CD8-positive, alpha-beta memory T cell (primary cell): Measurements from ENCODE around the gene INPP5A. TPM values are rescaled to one million over a fixed set of nuclear protein-coding genes. Genes with fewer than 3 reads are reported as not detected.
A peak's percentile ranks its signal among the peaks of the same experiment; 100 is the strongest.

Experiments used
- CTCF ChIA-PET: fragments of 350-600 bp; sonication (Branson Sonifier 250); formaldehyde crosslinking; loops from one replicate; lab custom pipeline; 2021; ENCODE audit warnings: antibody characterized with exemption; lab: Charles Lee
- POLR2A ChIA-PET: fragments of 350-600 bp; sonication (Branson Sonifier 250); formaldehyde crosslinking; loops from one replicate; lab custom pipeline; 2021; ENCODE audit warnings: antibody characterized with exemption; lab: Charles Lee
- DNase-seq, 5 donors: peaks; one replicate each; pipeline versions ENCODE4 v3.0.0 to v3.0.0-alpha.2; 2020 to 2022; ENCODE audit warnings: mixed read lengths in 1 of 5
- H3K27ac ChIP-seq: one replicate; pipeline ENCODE4 v1.7.0; 2013; ENCODE audit warnings: low read depth, mild to moderate bottlenecking, low read length, moderate library complexity
- H3K27me3 ChIP-seq: 2 replicates; pipeline ENCODE4 v1.7.0; 2013; ENCODE audit warnings: low read length, mild to moderate bottlenecking; ENCODE audit not compliant: insufficient read depth, poor library complexity, severe bottlenecking
- H3K36me3 ChIP-seq: 2 replicates; pipeline ENCODE4 v1.7.0; 2013; ENCODE audit warnings: mild to moderate bottlenecking, low read length, moderate library complexity; ENCODE audit not compliant: insufficient read depth
- H3K4me1 ChIP-seq: 2 replicates; pipeline ENCODE4 v1.7.0; 2013; ENCODE audit warnings: mild to moderate bottlenecking, low read length, moderate library complexity; ENCODE audit not compliant: insufficient read depth
- H3K4me3 ChIP-seq: 2 replicates; pipeline ENCODE4 v1.7.0; 2013; ENCODE audit warnings: mild to moderate bottlenecking, low read length
- H3K9me3 ChIP-seq: 2 replicates; pipeline ENCODE4 v1.7.0; 2013; ENCODE audit warnings: mild to moderate bottlenecking, low read length
- H3K27ac Mint-ChIP-seq, 8 donors: one replicate each; pipeline ENCODE4 v1.8.0; 2020 to 2021; ENCODE audit warnings: mixed read lengths in 8 of 8, mild to moderate bottlenecking in 6 of 8, inconsistent platforms in 3 of 8, moderate library complexity in 3 of 8
- H3K27me3 Mint-ChIP-seq, 2 donors: one replicate each; pipeline ENCODE4 v1.8.0; 2020 to 2021; ENCODE audit warnings: mixed read lengths in 2 of 2, mild to moderate bottlenecking in 1 of 2, moderate library complexity in 1 of 2
- H3K36me3 Mint-ChIP-seq, 3 donors: one replicate each; pipeline ENCODE4 v1.8.0; 2020 to 2021; ENCODE audit warnings: mixed read lengths in 3 of 3, inconsistent platforms in 1 of 3, mild to moderate bottlenecking in 1 of 3
- H3K4me1 Mint-ChIP-seq, 3 donors: one replicate each; pipeline ENCODE4 v1.8.0; 2020 to 2021; ENCODE audit warnings: mixed read lengths in 3 of 3, inconsistent platforms in 1 of 3, mild to moderate bottlenecking in 1 of 3
- H3K4me3 Mint-ChIP-seq, 7 donors: one replicate each; pipeline ENCODE4 v1.8.0; 2020 to 2021; ENCODE audit warnings: mixed read lengths in 7 of 7, mild to moderate bottlenecking in 6 of 7, moderate library complexity in 4 of 7, inconsistent platforms in 2 of 7
- H3K9me3 Mint-ChIP-seq, 5 donors: one replicate each; pipeline ENCODE4 v1.8.0; 2020 to 2022; ENCODE audit warnings: mixed read lengths in 5 of 5, mild to moderate bottlenecking in 3 of 5, moderate library complexity in 2 of 5, inconsistent platforms in 1 of 5
- polyA plus RNA-seq: library from polyadenylated mRNA; unstranded; fragments of 300-500 nt; fragmentation: Illumina TruSeq; gene quantifications from one replicate; pipeline ENCODE4 v1.2.3, GENCODE V29; 2021
- total RNA-seq, 2 experiments: library from RNA; stranded (reverse); gene quantifications; one replicate each; pipeline ENCODE4 v1.2.3, GENCODE V29; 2021

The INPP5A gene
- total and polyA plus RNA-seq, 3 experiments from 2014 or later: 1.1 to 6.1 (median 4.8) TPM

DNA sequence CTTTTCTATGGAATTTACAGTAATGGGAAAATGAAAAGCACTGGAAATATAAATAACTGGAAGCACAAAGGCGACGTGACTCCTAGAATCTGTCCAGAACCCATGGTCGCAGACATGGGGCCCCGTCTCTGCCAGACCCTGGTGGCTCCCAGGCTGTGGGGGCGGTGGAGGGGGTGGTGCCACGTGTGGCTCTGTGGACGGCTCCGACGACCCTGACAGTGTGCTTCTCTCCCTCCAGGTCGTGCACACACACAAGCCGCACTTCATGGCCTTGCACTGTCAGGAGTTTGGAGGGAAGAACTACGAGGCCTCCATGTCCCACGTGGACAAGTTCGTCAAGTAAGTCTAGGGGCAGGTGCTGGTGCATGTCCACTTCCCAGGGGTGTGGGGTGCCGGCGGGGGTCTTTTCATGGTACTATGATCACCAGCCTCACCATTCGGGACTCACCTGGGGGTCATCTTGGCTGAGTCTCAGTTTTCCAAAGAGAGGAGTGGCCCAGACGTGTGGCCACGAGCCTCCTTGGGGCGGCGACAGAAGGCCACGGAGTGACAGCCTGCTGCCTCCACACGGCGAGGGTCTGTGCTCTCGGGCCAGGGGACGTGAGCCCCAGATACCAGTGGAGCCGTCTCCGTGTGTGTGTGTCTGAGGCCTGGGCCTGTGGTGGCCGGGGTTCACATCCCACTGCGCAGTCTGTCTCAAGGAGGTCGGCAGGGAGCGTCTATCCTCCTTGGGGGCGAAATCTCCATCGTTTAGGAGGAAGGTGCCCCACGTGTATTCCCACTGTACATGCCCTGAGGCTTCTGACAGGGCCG is 108.2 kb downstream of the INPP5A start:
- H3K27me3 Mint-ChIP-seq: peaks cover 0 to 1% of the 10 kb centered on the region in 2 donors
- Histone ChIP-seq H3K27ac (no peak overlapping the region), H3K9me3 (no peaks in the 10 kb centered on the region), H3K27me3 (no peaks in the 10 kb centered on the region), H3K4me1 (no peaks in the 10 kb centered on the region), H3K4me3 (no peak overlapping the region), H3K36me3 (no peaks in the 10 kb centered on the region)
- peaks cover 0 to 17% (median 5%) of the 10 kb centered on the region in 3 donors for H3K36me3 Mint-ChIP-seq
- POLR2A ChIA-PET: no interaction called here
- no peak overlapping the region for H3K27ac Mint-ChIP-seq
- H3K4me1 Mint-ChIP-seq: peaks cover 0 to 6% (median 0%) of the 10 kb centered on the region in 3 donors
- H3K4me3 Mint-ChIP-seq: no peak overlapping the region
- CTCF ChIA-PET: no interaction called here
- DNase-seq: no peak
- no peaks in the 10 kb centered on the region for H3K9me3 Mint-ChIP-seq

DNA sequence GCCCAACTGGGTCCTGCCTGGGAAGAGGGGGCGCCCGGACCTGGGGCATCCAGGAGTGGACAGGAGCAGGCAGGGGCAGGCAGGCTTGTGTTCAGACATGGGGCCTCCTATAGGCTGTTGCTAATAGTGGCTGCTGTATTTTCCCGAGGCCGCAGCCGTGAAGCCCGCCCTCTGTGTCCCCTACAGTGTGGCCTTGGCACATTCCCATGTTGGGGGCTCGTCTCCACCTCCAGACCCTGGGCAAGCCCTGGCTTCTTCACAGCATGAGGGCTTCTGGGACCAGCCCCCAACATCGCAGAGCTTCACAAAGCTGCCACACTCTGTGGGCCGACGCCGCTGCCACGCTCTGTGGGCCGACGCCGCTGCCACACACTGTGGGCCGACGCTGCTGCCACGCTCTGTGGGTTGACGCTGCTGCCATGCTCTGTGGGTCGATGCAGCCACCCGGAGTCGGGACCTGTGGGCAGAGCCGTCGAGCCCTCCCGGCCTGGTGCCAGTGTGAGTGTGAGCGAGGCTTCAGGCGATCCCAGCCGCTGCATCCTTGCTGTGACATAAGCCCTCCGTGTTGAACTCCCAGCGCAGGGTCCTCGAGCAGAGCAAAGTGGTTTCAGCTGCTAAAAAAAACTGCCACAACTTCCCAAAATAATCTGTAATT is 109.0 kb downstream of the INPP5A start:
- Mint-ChIP-seq H3K27ac (no peak overlapping the region), H3K36me3 (peaks cover 0 to 19% (median 5%) of the 10 kb centered on the region in 3 donors), H3K4me3 (no peak overlapping the region), H3K27me3 (peaks cover 0 to 1% of the 10 kb centered on the region in 2 donors), H3K4me1 (peaks cover 0 to under 1% (median 0%) of the 10 kb centered on the region in 3 donors), H3K9me3 (no peaks in the 10 kb centered on the region)
- ChIA-PET POLR2A (no interaction called here), CTCF (no interaction called here)
- no peaks in the 10 kb centered on the region for H3K36me3 ChIP-seq
- no peak for DNase-seq
- no peaks in the 10 kb centered on the region for H3K27me3 ChIP-seq
- no peak overlapping the region for H3K27ac ChIP-seq
- H3K4me1 ChIP-seq: no peaks in the 10 kb centered on the region
- no peak overlapping the region for H3K4me3 ChIP-seq
- no peaks in the 10 kb centered on the region for H3K9me3 ChIP-seq

DNA sequence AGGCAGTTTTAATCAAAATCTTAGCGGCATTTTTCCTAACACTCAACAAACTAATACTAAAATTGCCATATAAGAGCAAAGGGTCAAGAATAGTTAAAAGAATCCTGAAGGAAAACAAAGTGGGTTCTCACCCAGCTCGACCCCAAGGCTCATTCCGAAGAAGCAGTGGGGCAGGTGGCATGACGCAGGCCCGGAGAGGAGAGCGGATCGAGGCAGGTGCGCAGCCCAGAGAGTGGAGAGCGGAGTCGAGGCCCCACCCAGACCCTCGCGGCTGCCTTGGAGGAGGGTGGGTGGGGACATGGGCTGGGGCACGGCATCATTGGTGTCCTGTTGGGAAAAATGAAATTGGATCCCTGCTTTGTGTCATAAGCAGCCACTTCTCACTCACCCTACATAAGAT is 109.8 kb downstream of the INPP5A start:
- DNase-seq: no peak
- Histone ChIP-seq H3K4me3 (no peak overlapping the region), H3K4me1 (no peaks in the 10 kb centered on the region), H3K27me3 (no peaks in the 10 kb centered on the region), H3K27ac (no peak overlapping the region), H3K36me3 (no peaks in the 10 kb centered on the region), H3K9me3 (no peaks in the 10 kb centered on the region)
- peaks cover 0 to 26% (median 10%) of the 10 kb centered on the region in 3 donors for H3K36me3 Mint-ChIP-seq
- H3K4me3 Mint-ChIP-seq: no peak overlapping the region
- ChIA-PET CTCF (no interaction called here), POLR2A (no interaction called here)
- H3K27ac Mint-ChIP-seq: no peak overlapping the region
- no peaks in the 10 kb centered on the region for H3K4me1 Mint-ChIP-seq
- H3K27me3 Mint-ChIP-seq: no peaks in the 10 kb centered on the region
- no peaks in the 10 kb centered on the region for H3K9me3 Mint-ChIP-seq

DNA sequence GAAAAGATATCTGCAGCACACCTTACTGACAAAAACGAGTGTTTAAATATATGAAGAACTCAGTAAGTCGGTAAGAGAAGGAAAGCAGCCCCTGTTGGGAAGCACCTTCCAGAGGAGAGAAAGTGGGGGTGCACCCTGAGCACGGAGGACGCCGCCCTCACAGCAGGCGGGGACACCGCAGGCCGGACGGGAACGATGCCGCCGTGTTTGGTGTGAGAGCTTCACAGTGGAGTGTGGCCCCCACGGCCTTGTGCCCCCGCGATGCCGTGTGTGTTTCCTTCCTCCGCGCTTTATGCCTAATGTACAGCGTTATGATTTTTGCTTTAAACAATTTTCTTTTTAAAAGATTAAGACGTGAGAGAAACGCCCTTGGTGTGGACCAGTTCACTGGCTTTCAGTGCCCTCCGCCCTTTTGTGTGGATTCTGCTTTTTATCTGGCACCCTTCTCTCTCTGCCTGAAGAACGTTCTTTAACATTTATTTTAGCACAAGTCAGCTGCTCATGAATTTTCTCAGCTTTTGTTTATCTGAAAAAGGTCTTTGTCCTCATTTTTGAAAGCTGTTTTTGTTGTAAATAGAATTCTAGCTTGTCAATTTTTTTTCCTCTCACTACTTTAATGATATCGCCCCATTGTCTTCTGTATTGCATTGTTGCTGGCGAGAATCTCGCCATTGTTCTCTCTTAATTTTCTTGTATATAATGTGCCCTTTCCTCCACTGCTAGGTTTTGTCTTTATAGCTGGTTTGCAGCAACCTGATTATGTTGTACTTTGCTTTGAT is 110.7 kb downstream of the INPP5A start:
- no peaks in the 10 kb centered on the region for H3K4me1 ChIP-seq
- Mint-ChIP-seq H3K36me3 (peaks cover 0 to 30% (median 12%) of the 10 kb centered on the region in 3 donors), H3K27ac (no peak overlapping the region), H3K27me3 (peaks cover 0 to 1% of the 10 kb centered on the region in 2 donors), H3K4me3 (no peak overlapping the region), H3K4me1 (no peaks in the 10 kb centered on the region), H3K9me3 (no peaks in the 10 kb centered on the region)
- no peak for DNase-seq
- H3K27me3 ChIP-seq: no peaks in the 10 kb centered on the region
- H3K27ac ChIP-seq: no peak overlapping the region
- no peak overlapping the region for H3K4me3 ChIP-seq
- ChIA-PET POLR2A (no interaction called here), CTCF (no interaction called here)
- H3K9me3 ChIP-seq: no peaks in the 10 kb centered on the region
- H3K36me3 ChIP-seq: no peaks in the 10 kb centered on the region

DNA sequence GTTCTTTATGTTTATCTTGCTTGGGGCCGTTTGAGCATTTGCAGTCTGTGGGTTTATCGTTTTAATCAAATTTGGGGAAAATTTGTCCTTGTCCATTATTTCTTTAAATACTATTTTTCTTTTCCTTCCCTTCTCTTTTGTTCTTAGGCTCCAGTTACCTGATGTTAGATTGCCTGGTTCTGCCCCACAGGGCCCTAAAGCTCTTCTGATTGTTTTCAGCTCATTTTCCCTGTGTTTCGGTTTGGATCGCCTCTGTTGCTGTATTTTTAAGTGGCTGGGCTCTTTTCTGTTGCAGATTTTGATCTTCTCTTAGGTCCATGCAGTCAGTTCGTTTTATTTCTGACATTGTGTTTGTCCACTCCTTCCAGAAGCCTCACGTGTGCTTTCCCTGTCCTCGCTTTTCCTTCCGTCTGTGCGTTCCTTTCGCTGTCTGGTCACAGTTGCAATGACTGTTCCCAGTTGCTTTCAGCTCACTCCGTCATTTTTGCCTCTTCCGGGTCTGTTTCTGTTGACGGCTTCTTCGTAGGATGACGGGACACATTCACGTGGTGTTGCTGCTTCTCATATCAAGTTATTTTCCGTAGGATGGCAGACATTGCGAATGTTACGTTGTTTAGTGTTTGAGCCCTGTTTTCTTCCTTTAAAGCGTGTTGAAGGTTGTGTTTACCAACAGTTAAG is 111.4 kb downstream of the INPP5A start:
- Mint-ChIP-seq H3K4me3 (no peak overlapping the region), H3K36me3 (peaks cover 0 to 31% (median 12%) of the 10 kb centered on the region in 3 donors), H3K27ac (peak overlapping the region in 1 of 8 donors; percentile 93), H3K4me1 (no peaks in the 10 kb centered on the region), H3K9me3 (no peaks in the 10 kb centered on the region), H3K27me3 (peaks cover 0 to 1% of the 10 kb centered on the region in 2 donors)
- POLR2A ChIA-PET: no interaction called here
- Histone ChIP-seq H3K27me3 (no peaks in the 10 kb centered on the region), H3K9me3 (no peaks in the 10 kb centered on the region), H3K36me3 (no peaks in the 10 kb centered on the region), H3K27ac (no peak overlapping the region), H3K4me1 (no peaks in the 10 kb centered on the region), H3K4me3 (no peak overlapping the region)
- CTCF ChIA-PET: no interaction called here
- DNase-seq: no peak

DNA sequence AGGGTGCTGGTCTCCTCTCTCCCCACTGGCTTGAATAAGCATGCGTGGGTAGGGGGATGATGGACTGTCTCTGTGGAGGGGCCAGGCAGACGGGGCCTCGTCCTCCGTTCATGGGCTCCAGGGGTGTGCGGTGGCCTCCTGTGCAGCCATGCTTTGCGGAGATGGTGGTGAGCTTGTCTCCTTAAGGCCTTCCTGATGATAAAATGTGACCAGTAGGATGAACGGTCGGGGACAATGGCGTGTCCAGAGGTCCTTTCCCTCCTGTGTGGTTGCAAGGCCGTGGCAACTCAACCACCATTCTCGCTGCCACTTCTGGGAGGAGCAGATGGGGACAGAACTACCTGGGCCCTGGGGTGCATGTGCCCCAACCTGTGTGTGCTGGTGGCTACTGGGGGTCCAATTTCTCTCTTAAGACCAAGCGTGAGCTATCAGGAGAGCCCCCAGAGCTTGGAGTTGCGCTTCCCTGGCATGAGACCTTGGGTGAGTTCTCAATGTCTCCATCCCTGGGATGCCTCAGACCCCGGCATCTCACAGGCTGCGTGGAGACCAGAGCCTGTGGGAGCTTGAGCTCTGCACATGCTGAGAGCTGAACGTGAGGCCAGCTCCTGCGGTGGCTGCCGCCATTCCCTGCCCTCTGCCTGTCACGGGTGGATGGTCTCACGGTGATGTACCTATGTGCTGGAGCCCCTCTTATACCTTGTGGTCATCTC is 112.2 kb downstream of the INPP5A start:
- H3K9me3 ChIP-seq: no peaks in the 10 kb centered on the region
- no peak overlapping the region for H3K27ac Mint-ChIP-seq
- peaks cover 0 to 33% (median 15%) of the 10 kb centered on the region in 3 donors for H3K36me3 Mint-ChIP-seq
- no peak overlapping the region for H3K4me3 ChIP-seq
- ChIA-PET POLR2A (no interaction called here), CTCF (no interaction called here)
- H3K27ac ChIP-seq: no peak overlapping the region
- no peaks in the 10 kb centered on the region for H3K9me3 Mint-ChIP-seq
- no peaks in the 10 kb centered on the region for H3K27me3 ChIP-seq
- DNase-seq: no peak
- peaks cover 0 to 1% of the 10 kb centered on the region in 2 donors for H3K27me3 Mint-ChIP-seq
- H3K4me3 Mint-ChIP-seq: no peak overlapping the region
- H3K4me1 Mint-ChIP-seq: peaks cover 2 to 4% (median 3%) of the 10 kb centered on the region in 3 donors
- no peaks in the 10 kb centered on the region for H3K36me3 ChIP-seq
- H3K4me1 ChIP-seq: no peaks in the 10 kb centered on the region

DNA sequence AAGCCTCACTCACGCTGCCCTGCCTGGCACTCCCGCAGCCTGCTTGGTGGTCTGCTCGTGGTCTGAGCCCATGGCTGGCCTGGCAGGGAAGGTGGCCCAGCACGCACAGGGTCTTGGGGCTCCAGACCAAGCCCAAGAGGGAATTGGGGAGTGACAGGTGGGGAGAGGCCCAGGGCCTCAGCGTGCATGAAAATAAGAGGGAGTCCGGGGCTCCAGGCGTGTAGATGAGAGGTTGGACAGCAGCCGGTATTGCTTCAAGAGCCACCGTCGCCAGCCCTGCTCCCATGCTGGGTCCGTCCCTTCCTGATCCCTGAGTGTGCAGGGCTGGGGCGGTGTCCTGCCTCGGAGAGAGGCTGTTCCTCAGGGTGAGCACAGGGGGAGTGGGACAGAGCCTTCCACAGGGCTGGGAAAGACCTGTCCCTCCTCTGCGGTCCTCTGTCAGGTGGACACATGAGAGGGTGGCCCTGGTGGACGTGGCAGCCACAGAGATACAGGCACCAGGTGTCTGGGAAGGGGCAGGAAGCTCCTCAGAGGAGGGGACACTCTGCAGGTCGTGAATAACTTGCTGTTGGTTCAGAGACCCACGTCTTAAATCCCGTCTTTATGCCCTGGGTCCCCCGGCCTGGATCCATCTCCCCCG is 113.1 kb downstream of the INPP5A start:
- ChIA-PET CTCF (no interaction called here), POLR2A (no interaction called here)
- Mint-ChIP-seq H3K27me3 (peaks cover 0 to 1% of the 10 kb centered on the region in 2 donors), H3K27ac (peak overlapping the region in 1 of 8 donors; percentile 19), H3K36me3 (peaks cover 0 to 34% (median 15%) of the 10 kb centered on the region in 3 donors), H3K4me3 (no peak overlapping the region), H3K9me3 (no peaks in the 10 kb centered on the region), H3K4me1 (peaks cover 2 to 4% (median 3%) of the 10 kb centered on the region in 3 donors)
- no peak overlapping the region for H3K27ac ChIP-seq
- DNase-seq: no peak
- H3K36me3 ChIP-seq: no peaks in the 10 kb centered on the region
- H3K4me3 ChIP-seq: no peak overlapping the region
- H3K27me3 ChIP-seq: no peaks in the 10 kb centered on the region
- no peaks in the 10 kb centered on the region for H3K9me3 ChIP-seq
- no peaks in the 10 kb centered on the region for H3K4me1 ChIP-seq
